NK-92 (cell line): ENCODE data around the gene ABCB8.
"Not testable (repeated sequence)": the region's sequence is repeated elsewhere in the genome, so short reads cannot be mapped to it uniquely, and the experiment has no call there.

Experiments used
- DNase-seq: peaks from one replicate; lab custom pipeline; 2025; ENCODE audit not compliant: unreplicated experiment; lab: John Stamatoyannopoulos, UW

Gene ABCB8

GRCh38 chr7:151034312-151035025 lies 6.2 kb downstream of the ABCB8 start:
- DNase-seq: no peak

- DNase-seq: no peak
Observed at GRCh38 chr7:151035026-151035717, 6.9 kb downstream of the ABCB8 start.

GRCh38 chr7:151035902-151036301 lies 7.7 kb downstream of the ABCB8 start:
- no peak for DNase-seq

GRCh38 chr7:151038951-151039849 lies 10.9 kb downstream of the ABCB8 start:
- DNase-seq: no peak

GRCh38 chr7:151039850-151040548 lies 11.7 kb downstream of the ABCB8 start:
- no peak for DNase-seq

- DNase-seq: no peak
Observed at GRCh38 chr7:151040616-151041375, 12.5 kb downstream of the ABCB8 start.

- not testable (repeated sequence) for DNase-seq
Observed at GRCh38 chr7:151043449-151043848, 15.2 kb downstream of the ABCB8 start.

GRCh38 chr7:151043959-151044358 lies 15.7 kb downstream of the ABCB8 start:
- DNase-seq: no peak

- DNase-seq: no peak
Observed at GRCh38 chr7:151045262-151045661, 17.0 kb downstream of the ABCB8 start.

GRCh38 chr7:151045967-151046366 lies 17.7 kb downstream of the ABCB8 start:
- no peak for DNase-seq

- DNase-seq: no peak
Observed at GRCh38 chr7:151046603-151047573, 18.6 kb downstream of the ABCB8 start.

GRCh38 chr7:151047976-151048815 lies 19.9 kb downstream of the ABCB8 start, which contains the start of gene ASIC3:
Gene ASIC3 (plus strand): TSS chr7:151048531. CDS start chr7:151048886, 355 bp downstream.
- DNase-seq: no peak

- no peak for DNase-seq
Observed at GRCh38 chr7:151048911-151049463, 20.7 kb downstream of the ABCB8 start.

- DNase-seq: no peak
Observed at GRCh38 chr7:151051108-151051507, 22.9 kb downstream of the ABCB8 start.

- no peak for DNase-seq
Observed at GRCh38 chr7:151053096-151053495, 24.8 kb downstream of the ABCB8 start.

- DNase-seq: no peak
Observed at GRCh38 chr7:151053751-151054150, 25.5 kb downstream of the ABCB8 start.

- DNase-seq: no peak
Observed at GRCh38 chr7:151056283-151056665, 28.0 kb downstream of the ABCB8 start.
